B cell (primary cell): Measurements from ENCODE around the gene CPA2. TPM values are rescaled to one million over a fixed set of nuclear protein-coding genes. Genes with fewer than 3 reads are reported as not detected.

Experiments
- ATAC-seq: fragments of 200-7000 bp; cut with Tn5 transposase; one replicate; pipeline ENCODE4 v1.10.0; 2021; ENCODE audit warnings: low read depth, mild to moderate bottlenecking, moderate number of reproducible peaks, moderate library complexity
- CTCF ChIA-PET: fragments of 350-600 bp; sonication (Branson Sonifier 250); formaldehyde crosslinking; loops from one replicate; lab custom pipeline; 2021; ENCODE audit warnings: antibody characterized with exemption, inconsistent platforms; lab: Charles Lee
- POLR2A ChIA-PET: fragments of 350-600 bp; sonication (Branson Sonifier 250); formaldehyde crosslinking; loops from one replicate; lab custom pipeline; 2021; ENCODE audit warnings: antibody characterized with exemption; lab: Charles Lee
- DNase-seq: peaks from one replicate; pipeline ENCODE4 v3.0.0; 2013
- H2AFZ ChIP-seq: 2 replicates; pipeline ENCODE4 v1.6.1; 2012; ENCODE audit warnings: mild to moderate bottlenecking, low read depth, low read length; ENCODE audit not compliant: insufficient read depth, poor library complexity, severe bottlenecking
- H3K27ac ChIP-seq, 2 donors: 1 replicate in 1 of 2; 2 replicates in 1 of 2; pipeline ENCODE4 v1.5.1; 2012 to 2013; ENCODE audit warnings: low read length in 2 of 2, mild to moderate bottlenecking in 2 of 2, moderate library complexity in 1 of 2
- H3K27me3 ChIP-seq, 4 experiments: fragments of 200-600 bp in 1 of 4; sonication (generic) in 1 of 4; replicated peaks in 1 of 4; 1 replicate in 2 of 4; 2 replicates in 2 of 4; pipeline versions ENCODE4 v1.6.1 to v1.7.0; 2013 to 2016; ENCODE audit warnings: low read length in 3 of 4, mild to moderate bottlenecking in 2 of 4, mixed read lengths in 1 of 4, moderate library complexity in 1 of 4; ENCODE audit not compliant: insufficient read depth in 4 of 4, control insufficient read depth in 3 of 4; ENCODE audit errors: control extremely low read depth in 1 of 4
- H3K36me3 ChIP-seq, 2 experiments: replicated peaks in 1 of 2; 1 replicate in 1 of 2; 2 replicates in 1 of 2; pipeline versions ENCODE4 v1.6.1 to v1.7.1; 2013; ENCODE audit warnings: low read length in 1 of 2; ENCODE audit not compliant: insufficient read depth in 2 of 2, control insufficient read depth in 1 of 2; ENCODE audit errors: control extremely low read depth in 1 of 2, extremely low read depth in 1 of 2
- H3K4me1 ChIP-seq, 2 donors: fragments of 200-600 bp in 1 of 2; sonication (generic) in 1 of 2; 1 replicate in 1 of 2; 2 replicates in 1 of 2; pipeline versions ENCODE4 v1.5.1 to v1.6.1; 2013 to 2017; ENCODE audit warnings: low read length in 2 of 2; ENCODE audit not compliant: control insufficient read depth in 2 of 2, insufficient read depth in 2 of 2
- H3K4me2 ChIP-seq: replicated peaks from 2 replicates; pipeline ENCODE3; 2012; ENCODE audit warnings: mild to moderate bottlenecking, low read depth, low read length; ENCODE audit not compliant: poor library complexity, severe bottlenecking
- H3K4me3 ChIP-seq, 5 experiments: fragments of 200-600 bp in 1 of 5; sonication (generic) in 1 of 5; 1 replicate in 3 of 5; 2 replicates in 2 of 5; pipeline versions ENCODE4 v1.5.1 to v1.7.0; 2011 to 2016; ENCODE audit warnings: low read length in 4 of 5, mild to moderate bottlenecking in 4 of 5, low read depth in 2 of 5, control low read depth in 1 of 5, moderate library complexity in 1 of 5; ENCODE audit not compliant: insufficient read depth in 1 of 5; ENCODE audit errors: control extremely low read depth in 1 of 5, extremely low read depth in 1 of 5
- H3K79me2 ChIP-seq: fragments of 200-600 bp; sonication (generic); one replicate; pipeline ENCODE4 v1.6.0; 2016; ENCODE audit warnings: low read length; ENCODE audit not compliant: control insufficient read depth, insufficient read depth
- H3K9ac ChIP-seq: fragments of 200-600 bp; sonication (generic); 2 replicates; pipeline ENCODE4 v1.6.1; 2017; ENCODE audit warnings: mild to moderate bottlenecking, low read length, moderate library complexity
- H3K9me3 ChIP-seq, 3 donors: one replicate each; pipeline versions ENCODE4 v1.6.1 to v1.7.1; 2013; ENCODE audit warnings: low read length in 2 of 3; ENCODE audit not compliant: control insufficient read depth in 2 of 3, insufficient read depth in 1 of 3; ENCODE audit errors: control extremely low read depth in 1 of 3
- H4K20me1 ChIP-seq: 2 replicates; pipeline ENCODE4 v1.6.0; 2012; ENCODE audit warnings: mild to moderate bottlenecking, low read length; ENCODE audit not compliant: insufficient read depth, control insufficient read depth, poor library complexity, severe bottlenecking
- H3K27ac Mint-ChIP-seq: one replicate; pipeline ENCODE4 v1.8.0; 2021; ENCODE audit warnings: mixed read lengths
- H3K27me3 Mint-ChIP-seq: one replicate; pipeline ENCODE4 v1.8.0; 2021; ENCODE audit warnings: mixed read lengths
- H3K4me1 Mint-ChIP-seq: one replicate; pipeline ENCODE4 v1.8.0; 2021; ENCODE audit warnings: mixed read lengths
- H3K4me3 Mint-ChIP-seq: one replicate; pipeline ENCODE4 v1.8.0; 2021; ENCODE audit warnings: mixed read lengths
- H3K9me3 Mint-ChIP-seq: one replicate; pipeline ENCODE4 v1.8.0; 2022; ENCODE audit warnings: mixed read lengths; ENCODE audit not compliant: insufficient read depth
- EZH2 ChIP-seq: IDR thresholded peaks from 2 replicates; pipeline ENCODE4 v1.6.1; 2012; ENCODE audit warnings: borderline replicate concordance, low read depth, mild to moderate bottlenecking, moderate library complexity, low read length; ENCODE audit not compliant: insufficient read depth, poor library complexity, severe bottlenecking
- WGBS: methylation state at CpG from one replicate; pipeline ENCODE4 v1.1.5; 2013; ENCODE audit warnings: missing lambda C conversion rate; ENCODE audit not compliant: insufficient coverage; 5-methylcytosine and 5-hydroxymethylcytosine counted together
- intact Hi-C: fragments of 100-400 bp; cut with micrococcal nuclease; formaldehyde crosslinking; loops from one replicate; pipeline ENCODE4 v1.10.0; 2022
- polyA plus RNA-seq: library from polyadenylated mRNA; depleted of rRNA; stranded (reverse); fragments of >200 nt; gene quantifications from 2 replicates; pipeline ENCODE4 v1.2.3, GENCODE V29; 2012
- total RNA-seq, 2 donors: library from RNA; stranded (reverse); fragments of 120-200 nt in 1 of 2; gene quantifications; 1 replicate in 1 of 2; 2 replicates in 1 of 2; pipeline versions ENCODE4 v1.2.3 to v1.2.4, GENCODE V29; 2013 to 2022
- TF ChIP-seq, protein P1 (sequence below): fragments of 200-600 bp; IDR thresholded peaks from one replicate; pipeline ENCODE4 v1.8.0; 2022; ENCODE audit warnings: antibody characterized with exemption, mild to moderate bottlenecking

CPA2 gene
- total and polyA plus RNA-seq, 2 donors (not counting 1 experiment from before 2014, with no cell fraction given), result not detected

DNA sequence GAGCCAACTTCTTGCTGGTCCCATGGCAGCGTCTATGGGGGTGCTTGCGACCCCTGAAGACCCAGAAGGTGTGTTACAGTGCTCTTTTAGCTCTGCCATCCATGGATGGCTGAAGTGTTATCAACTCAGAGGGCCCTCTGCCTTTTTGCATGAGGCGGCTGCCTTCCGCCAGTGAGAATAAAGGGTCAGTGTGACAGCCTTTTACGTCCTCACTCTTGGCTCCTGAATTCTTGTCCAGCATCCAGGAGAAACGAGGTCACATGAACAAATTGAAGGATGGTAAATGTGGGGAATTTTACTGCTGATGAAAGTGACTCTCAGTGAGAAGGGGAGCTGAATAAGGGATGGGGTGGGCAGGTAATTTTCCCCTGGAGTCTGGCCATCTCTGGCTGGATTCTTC lies 34.9 kb upstream of the CPA2 start:
- H3K36me3 ChIP-seq, result no peaks in the 10 kb centered on the region
- H3K9me3 ChIP-seq, result no peaks in the 10 kb centered on the region
- intact Hi-C loops, result no loop called here
- no peak overlapping the region for H3K27ac ChIP-seq
- ATAC-seq (no peak), DNase-seq (no peak)
- POLR2A ChIA-PET, result no interaction called here
- Mint-ChIP-seq H3K27ac (no peak overlapping the region), H3K4me3 (no peak overlapping the region), H3K9me3 (no peaks in the 10 kb centered on the region), H3K27me3 (peaks cover 15% of the 10 kb centered on the region), H3K4me1 (no peaks in the 10 kb centered on the region)
- CTCF ChIA-PET, result no interaction called here
- no peaks in the 10 kb centered on the region for H3K27me3 ChIP-seq
- H3K9ac ChIP-seq, result no peak overlapping the region
- no peak overlapping the region for H2AFZ ChIP-seq
- H3K4me2 ChIP-seq, result no peak overlapping the region
- no peak overlapping the region for H3K4me3 ChIP-seq
- 71% methylated on average over 3 of the region's 6 CpGs for WGBS
- H3K79me2 ChIP-seq, result no peaks in the 10 kb centered on the region
- H4K20me1 ChIP-seq, result no peaks in the 10 kb centered on the region
- TF ChIP-seq EZH2, result no peak
- TF ChIP-seq, protein P1, sequence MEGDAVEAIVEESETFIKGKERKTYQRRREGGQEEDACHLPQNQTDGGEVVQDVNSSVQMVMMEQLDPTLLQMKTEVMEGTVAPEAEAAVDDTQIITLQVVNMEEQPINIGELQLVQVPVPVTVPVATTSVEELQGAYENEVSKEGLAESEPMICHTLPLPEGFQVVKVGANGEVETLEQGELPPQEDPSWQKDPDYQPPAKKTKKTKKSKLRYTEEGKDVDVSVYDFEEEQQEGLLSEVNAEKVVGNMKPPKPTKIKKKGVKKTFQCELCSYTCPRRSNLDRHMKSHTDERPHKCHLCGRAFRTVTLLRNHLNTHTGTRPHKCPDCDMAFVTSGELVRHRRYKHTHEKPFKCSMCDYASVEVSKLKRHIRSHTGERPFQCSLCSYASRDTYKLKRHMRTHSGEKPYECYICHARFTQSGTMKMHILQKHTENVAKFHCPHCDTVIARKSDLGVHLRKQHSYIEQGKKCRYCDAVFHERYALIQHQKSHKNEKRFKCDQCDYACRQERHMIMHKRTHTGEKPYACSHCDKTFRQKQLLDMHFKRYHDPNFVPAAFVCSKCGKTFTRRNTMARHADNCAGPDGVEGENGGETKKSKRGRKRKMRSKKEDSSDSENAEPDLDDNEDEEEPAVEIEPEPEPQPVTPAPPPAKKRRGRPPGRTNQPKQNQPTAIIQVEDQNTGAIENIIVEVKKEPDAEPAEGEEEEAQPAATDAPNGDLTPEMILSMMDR, result no peak
- H3K4me1 ChIP-seq, result no peaks in the 10 kb centered on the region

GRCh38 chr7:130232209-130232608 lies 34.5 kb upstream of the CPA2 start:
- Histone ChIP-seq H4K20me1 (no peaks in the 10 kb centered on the region), H3K4me2 (no peak overlapping the region), H3K4me3 (no peak overlapping the region), H2AFZ (no peak overlapping the region), H3K4me1 (no peaks in the 10 kb centered on the region), H3K9ac (no peak overlapping the region), H3K27me3 (no peaks in the 10 kb centered on the region), H3K36me3 (no peaks in the 10 kb centered on the region), H3K27ac (no peak overlapping the region), H3K9me3 (no peaks in the 10 kb centered on the region), H3K79me2 (no peaks in the 10 kb centered on the region)
- intact Hi-C loops, result no loop called here
- POLR2A ChIA-PET, result no interaction called here
- no peak for ATAC-seq
- Mint-ChIP-seq H3K4me1 (no peaks in the 10 kb centered on the region), H3K27ac (no peak overlapping the region), H3K4me3 (no peak overlapping the region), H3K9me3 (no peaks in the 10 kb centered on the region), H3K27me3 (peaks cover 18% of the 10 kb centered on the region)
- no peak for DNase-seq
- no CpG with 5 or more reads among the region's 2 CpGs for WGBS
- no peak for TF ChIP-seq EZH2
- TF ChIP-seq, protein P1, result no peak
- CTCF ChIA-PET, result no interaction called here
